NCI-H1048 (cell line): ENCODE results near the gene STARD8.

Experiments used
- DNase-seq: peaks from one replicate; lab custom pipeline; 2025; lab: John Stamatoyannopoulos, UW

The STARD8 gene

GRCh38 chrX:68690936-68691501 is 43.6 kb downstream of the STARD8 start:
- no peak for DNase-seq

GRCh38 chrX:68691921-68692320 is 44.5 kb downstream of the STARD8 start:
- no peak for DNase-seq

- no peak for DNase-seq
Observed at GRCh38 chrX:68692651-68693050, 45.2 kb downstream of the STARD8 start.

- no peak for DNase-seq
Observed at GRCh38 chrX:68693481-68694434, 46.3 kb downstream of the STARD8 start.

- DNase-seq, result no peak
Observed at GRCh38 chrX:68694435-68695205, 47.2 kb downstream of the STARD8 start.

GRCh38 chrX:68695206-68695845 is 47.9 kb downstream of the STARD8 start:
- DNase-seq, result no peak

- DNase-seq, result no peak
Observed at GRCh38 chrX:68696267-68696990, 49.0 kb downstream of the STARD8 start.

GRCh38 chrX:68697036-68697435 is 49.6 kb downstream of the STARD8 start:
- no peak for DNase-seq

- DNase-seq, result no peak
Observed at GRCh38 chrX:68697465-68698125, 50.1 kb downstream of the STARD8 start.

- no peak for DNase-seq
Observed at GRCh38 chrX:68698942-68699341, 51.5 kb downstream of the STARD8 start.

- no peak for DNase-seq
Observed at GRCh38 chrX:68699960-68700746, 52.7 kb downstream of the STARD8 start.

GRCh38 chrX:68703369-68703768 is 55.9 kb downstream of the STARD8 start:
- DNase-seq, result no peak

- no peak for DNase-seq
Observed at GRCh38 chrX:68703846-68704245, 56.4 kb downstream of the STARD8 start.

- DNase-seq, result no peak
Observed at GRCh38 chrX:68705986-68706385, 58.5 kb downstream of the STARD8 start.

- no peak for DNase-seq
Observed at GRCh38 chrX:68708503-68709290, 61.2 kb downstream of the STARD8 start.

GRCh38 chrX:68710870-68711576 is 63.6 kb downstream of the STARD8 start:
- no peak for DNase-seq

- DNase-seq, result no peak
Observed at GRCh38 chrX:68711845-68712244, 64.4 kb downstream of the STARD8 start.

- DNase-seq, result no peak
Observed at GRCh38 chrX:68714856-68715255, 67.4 kb downstream of the STARD8 start.

GRCh38 chrX:68717196-68717595 is 69.7 kb downstream of the STARD8 start:
- no peak for DNase-seq
